Trophoblast cell (in vitro differentiated cells and primary cell): Measurements from ENCODE around the gene DAB2. TPM values are rescaled to one million over a fixed set of nuclear protein-coding genes. Genes with fewer than 3 reads are reported as not detected.

Experiments used
- DNase-seq, 2 donors: peaks; one replicate each; pipeline ENCODE4 v3.0.0-alpha.2; 2016
- H2AFZ ChIP-seq: 2 replicates; pipeline ENCODE4 v1.6.1; 2013; ENCODE audit warnings: low read length, moderate library complexity, mild to moderate bottlenecking; ENCODE audit not compliant: insufficient read depth, poor library complexity
- H2AK5ac ChIP-seq: 2 replicates; pipeline ENCODE4 v1.6.1; 2013; ENCODE audit warnings: mild to moderate bottlenecking, low read length
- H2BK120ac ChIP-seq: 2 replicates; pipeline ENCODE4 v1.6.1; 2013; ENCODE audit warnings: low read length, mild to moderate bottlenecking, moderate library complexity; ENCODE audit not compliant: insufficient read depth, poor library complexity
- H2BK12ac ChIP-seq: 2 replicates; pipeline ENCODE4 v1.6.1; 2013; ENCODE audit warnings: mild to moderate bottlenecking, low read length, moderate library complexity
- H2BK5ac ChIP-seq: 2 replicates; pipeline ENCODE4 v1.6.1; 2013; ENCODE audit warnings: low read length, low read depth, moderate library complexity, mild to moderate bottlenecking; ENCODE audit not compliant: poor library complexity
- H3K14ac ChIP-seq: 2 replicates; pipeline ENCODE4 v1.6.1; 2013; ENCODE audit warnings: mild to moderate bottlenecking, low read length
- H3K18ac ChIP-seq: 2 replicates; pipeline ENCODE4 v1.6.1; 2013; ENCODE audit warnings: mild to moderate bottlenecking, low read length
- H3K23ac ChIP-seq: 2 replicates; pipeline ENCODE4 v1.6.1; 2013; ENCODE audit warnings: low read length
- H3K27ac ChIP-seq: 2 replicates; pipeline ENCODE4 v1.5.1; 2013; ENCODE audit warnings: low read depth, mild to moderate bottlenecking, inconsistent platforms, low read length, moderate library complexity
- H3K27me3 ChIP-seq: 2 replicates; pipeline ENCODE4 v1.6.1; 2013; ENCODE audit warnings: inconsistent platforms, mild to moderate bottlenecking, low read length, moderate library complexity; ENCODE audit not compliant: insufficient read depth
- H3K36me3 ChIP-seq, 2 experiments: 1 replicate in 1 of 2; 2 replicates in 1 of 2; pipeline ENCODE4 v1.6.1; 2013; ENCODE audit warnings: low read length in 2 of 2, mild to moderate bottlenecking in 2 of 2, moderate library complexity in 1 of 2; ENCODE audit not compliant: insufficient read depth in 2 of 2, control insufficient read depth in 1 of 2
- H3K4ac ChIP-seq: 2 replicates; pipeline ENCODE4 v1.6.1; 2013; ENCODE audit warnings: low read depth, mild to moderate bottlenecking, low read length, moderate library complexity
- H3K4me1 ChIP-seq, 2 experiments: 1 replicate in 1 of 2; 2 replicates in 1 of 2; pipeline ENCODE4 v1.6.1; 2013; ENCODE audit warnings: low read length in 2 of 2, mild to moderate bottlenecking in 2 of 2, moderate library complexity in 1 of 2; ENCODE audit not compliant: insufficient read depth in 2 of 2, control insufficient read depth in 1 of 2
- H3K4me2 ChIP-seq: 2 replicates; pipeline ENCODE4 v1.6.1; 2013; ENCODE audit warnings: inconsistent platforms, mild to moderate bottlenecking, low read length, moderate library complexity
- H3K4me3 ChIP-seq: 2 replicates; pipeline ENCODE4 v1.5.1; 2013; ENCODE audit warnings: mild to moderate bottlenecking, low read depth, low read length, inconsistent platforms
- H3K79me1 ChIP-seq: one replicate; pipeline ENCODE4 v1.6.1; 2013; ENCODE audit warnings: low read length
- H3K79me2 ChIP-seq: 2 replicates; pipeline ENCODE4 v1.6.1; 2013; ENCODE audit warnings: low read length, mild to moderate bottlenecking; ENCODE audit not compliant: control insufficient read depth, insufficient read depth, poor library complexity
- H3K9ac ChIP-seq: 2 replicates; pipeline ENCODE4 v1.6.1; 2013; ENCODE audit warnings: mild to moderate bottlenecking, low read length
- H3K9me3 ChIP-seq: 2 replicates; pipeline ENCODE4 v1.6.1; 2013; ENCODE audit warnings: low read depth, mild to moderate bottlenecking, control low read depth, inconsistent platforms, low read length; ENCODE audit not compliant: insufficient read depth
- H4K12ac ChIP-seq: 2 replicates; pipeline ENCODE4 v1.6.1; 2013; ENCODE audit warnings: low read depth, mild to moderate bottlenecking, low read length, moderate library complexity
- H4K8ac ChIP-seq: 2 replicates; pipeline ENCODE4 v1.6.1; 2013; ENCODE audit warnings: low read depth, mild to moderate bottlenecking, low read length, moderate library complexity
- H4K91ac ChIP-seq: one replicate; pipeline ENCODE4 v1.6.1; 2013; ENCODE audit warnings: low read depth, mild to moderate bottlenecking, low read length, moderate library complexity
- WGBS: extraction: QIAGEN DNeasy Blood & Tissue Kit; methylation state at CpG from one replicate; pipeline ENCODE4 v1.1.7; 2013; ENCODE audit warnings: missing lambda C conversion rate; ENCODE audit not compliant: insufficient read length, insufficient coverage; ENCODE audit errors: extremely low coverage; 5-methylcytosine and 5-hydroxymethylcytosine counted together
- polyA plus RNA-seq: library from polyadenylated mRNA; stranded (reverse); fragments of 200-250 nt; gene quantifications from 2 replicates; pipeline ENCODE4 v1.2.3, GENCODE V29; 2013

DAB2 gene
- polyA plus RNA-seq = 100 TPM in 2 replicates

DNA sequence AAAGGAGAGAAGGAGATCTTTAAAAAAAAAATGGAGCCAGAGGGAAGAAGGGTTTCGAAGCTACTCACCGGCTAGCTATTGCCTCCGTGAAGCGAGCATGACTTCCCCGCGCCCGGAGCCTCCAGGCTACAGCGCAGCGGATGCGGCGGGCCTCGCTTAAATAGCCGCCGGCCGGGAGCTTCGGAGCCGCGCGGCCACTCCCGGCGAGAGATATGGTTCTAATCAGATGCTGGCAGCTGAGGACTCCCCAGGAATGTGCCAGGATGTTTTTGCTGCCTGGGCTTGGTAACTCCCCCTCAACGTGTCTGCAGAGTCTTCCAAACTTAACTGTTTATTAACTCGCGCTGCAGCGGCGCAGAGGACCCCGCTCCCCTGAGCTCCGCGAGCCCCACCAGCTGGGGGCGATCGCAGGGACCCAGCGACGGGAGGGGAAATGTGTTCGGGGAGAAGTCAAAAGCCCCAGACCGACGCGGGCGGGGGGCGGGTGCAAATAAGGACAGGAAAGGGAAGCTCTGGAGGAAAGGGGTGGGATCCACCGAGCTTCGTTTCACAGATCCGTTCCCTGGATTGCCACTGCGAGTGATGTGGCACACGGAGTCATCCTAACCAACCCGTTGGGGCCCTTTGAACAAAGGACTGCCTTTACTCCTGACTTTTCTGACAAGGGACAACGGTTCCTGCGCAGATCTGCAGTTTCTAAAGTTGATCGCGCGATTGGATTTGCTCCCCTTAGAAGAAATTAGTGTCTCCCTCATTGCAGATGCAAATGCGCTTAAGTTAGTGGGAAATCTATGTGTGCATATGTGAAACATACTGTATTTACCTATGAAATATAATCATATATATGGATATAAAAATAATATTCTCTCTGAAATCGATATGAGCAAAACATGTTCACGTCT is at the start of gene DAB2:
Gene DAB2 (minus strand): TSS at position 245 of the 902 bp plus-strand sequence. CDS start 30,660 bp downstream, outside the sequence.
- Histone ChIP-seq H2BK120ac (peak within 1 kb of the TSS; percentile 68), H3K23ac (no peak within 1 kb of the TSS), H2AK5ac (no peak within 1 kb of the TSS), H4K8ac (peak within 1 kb of the TSS; percentile 84), H4K12ac (peak within 1 kb of the TSS; percentile 27), H3K14ac (peak within 1 kb of the TSS; percentile 85), H3K27ac (peak within 1 kb of the TSS; percentile 93), H2BK5ac (peak within 1 kb of the TSS; percentile 78), H3K79me2 (peaks cover 3% of the 10 kb centered on the region), H3K9me3 (no peaks in the 10 kb centered on the region), H3K27me3 (no peaks in the 10 kb centered on the region), H3K4me2 (peak within 1 kb of the TSS; percentile 66), H3K4me3 (peak within 1 kb of the TSS; percentile 34), H2BK12ac (peak within 1 kb of the TSS; percentile 90), H3K4me1 (peaks cover 18 to 23% of the 10 kb centered on the region in 2 experiments), H3K79me1 (peaks cover 27% of the 10 kb centered on the region), H4K91ac (peak within 1 kb of the TSS; percentile 90), H3K9ac (no peak within 1 kb of the TSS), H2AFZ (peak within 1 kb of the TSS; percentile 98), H3K4ac (peak within 1 kb of the TSS; percentile 59), H3K18ac (peak within 1 kb of the TSS; percentile 82), H3K36me3 (no peaks in the 10 kb centered on the region)
- WGBS = no CpG with 5 or more reads among the region's 53 CpGs
- peak; percentile 91 to 92 for DNase-seq

DNA sequence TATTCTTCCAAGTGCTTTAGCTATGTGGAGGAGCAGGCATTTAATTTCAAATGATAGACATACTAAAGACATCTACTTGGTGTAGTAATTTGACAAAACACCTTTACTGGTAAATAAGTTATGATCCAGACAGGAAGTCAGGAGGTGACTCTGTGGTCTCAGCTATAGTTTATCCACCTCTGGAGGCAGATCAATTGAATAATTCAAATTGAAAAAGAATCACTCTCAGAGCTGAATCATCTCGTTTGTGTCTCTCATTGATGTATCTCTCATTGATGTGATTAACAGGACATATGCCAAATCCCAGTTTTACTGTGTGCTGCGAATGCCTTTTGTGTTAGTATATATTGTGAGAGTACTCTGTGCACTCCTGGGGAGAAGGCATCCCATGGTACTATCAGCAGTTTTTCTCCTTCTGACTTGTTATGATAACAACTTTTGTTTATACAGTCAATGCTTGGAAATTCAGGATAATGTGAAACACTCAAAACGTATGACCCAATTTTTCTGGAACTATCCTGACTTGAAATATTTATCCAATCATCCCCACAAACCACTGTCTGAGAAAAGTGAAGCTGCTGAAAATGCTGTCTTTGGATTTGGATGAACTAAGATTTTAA is 48.5 kb upstream of the DAB2 start:
- Histone ChIP-seq H3K23ac (no peak overlapping the region), H2AK5ac (no peak overlapping the region), H3K4me1 (no peaks in the 10 kb centered on the region), H3K27me3 (no peaks in the 10 kb centered on the region), H3K18ac (no peak overlapping the region), H3K4me2 (no peak overlapping the region), H3K14ac (no peak overlapping the region), H2AFZ (no peak overlapping the region), H3K79me1 (no peaks in the 10 kb centered on the region), H2BK12ac (no peak overlapping the region), H3K4me3 (no peak overlapping the region), H2BK5ac (no peak overlapping the region), H4K8ac (no peak overlapping the region), H3K79me2 (no peaks in the 10 kb centered on the region), H3K36me3 (no peaks in the 10 kb centered on the region), H3K4ac (no peak overlapping the region), H3K9me3 (no peaks in the 10 kb centered on the region), H4K12ac (no peak overlapping the region), H4K91ac (no peak overlapping the region), H3K9ac (no peak overlapping the region), H3K27ac (no peak overlapping the region), H2BK120ac (no peak overlapping the region)
- DNase-seq = no peak
- no CpG with 5 or more reads among the region's 3 CpGs for WGBS

DNA sequence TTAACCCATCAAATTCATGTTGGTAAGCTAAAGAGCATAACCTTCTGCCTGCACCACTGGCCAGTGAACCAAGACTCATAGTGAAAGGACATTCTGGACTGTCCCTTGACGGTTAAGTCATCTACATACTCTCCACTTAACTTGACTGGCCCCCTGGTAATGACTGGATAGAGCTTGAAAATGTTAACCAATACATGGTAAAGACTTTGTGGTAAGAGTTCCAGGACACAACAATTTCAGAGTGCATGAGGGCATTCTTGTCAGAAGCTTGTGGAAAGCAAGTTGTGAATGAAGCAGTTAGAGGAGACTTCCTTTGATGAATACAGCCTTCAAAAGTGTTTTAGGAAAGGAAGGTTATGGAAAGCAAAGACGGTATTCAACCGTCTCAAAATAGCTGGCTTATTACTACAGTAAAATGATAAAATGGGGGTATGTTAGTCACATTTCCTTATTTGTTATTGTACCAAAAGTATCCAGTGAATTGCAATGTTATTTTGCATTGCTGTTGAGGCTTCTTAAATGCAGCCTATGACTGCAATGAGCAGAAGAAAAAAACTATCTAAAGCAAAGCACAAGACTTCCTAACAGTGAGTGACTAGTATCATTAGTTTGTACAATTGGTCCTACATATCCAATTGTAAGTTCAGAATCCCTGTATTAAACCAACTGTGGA is 47.2 kb upstream of the DAB2 start:
- Histone ChIP-seq H4K91ac (no peak overlapping the region), H2BK12ac (no peak overlapping the region), H3K18ac (no peak overlapping the region), H3K4me2 (no peak overlapping the region), H3K27ac (no peak overlapping the region), H2AFZ (no peak overlapping the region), H2BK5ac (no peak overlapping the region), H3K79me2 (no peaks in the 10 kb centered on the region), H2BK120ac (no peak overlapping the region), H4K8ac (no peak overlapping the region), H3K14ac (no peak overlapping the region), H4K12ac (no peak overlapping the region), H3K4ac (no peak overlapping the region), H3K79me1 (no peaks in the 10 kb centered on the region), H2AK5ac (no peak overlapping the region), H3K4me1 (no peaks in the 10 kb centered on the region), H3K9ac (no peak overlapping the region), H3K36me3 (no peaks in the 10 kb centered on the region), H3K9me3 (no peaks in the 10 kb centered on the region), H3K23ac (no peak overlapping the region), H3K27me3 (no peaks in the 10 kb centered on the region), H3K4me3 (no peak overlapping the region)
- no peak for DNase-seq
- no CpG with 5 or more reads among the region's 3 CpGs for WGBS

DNA sequence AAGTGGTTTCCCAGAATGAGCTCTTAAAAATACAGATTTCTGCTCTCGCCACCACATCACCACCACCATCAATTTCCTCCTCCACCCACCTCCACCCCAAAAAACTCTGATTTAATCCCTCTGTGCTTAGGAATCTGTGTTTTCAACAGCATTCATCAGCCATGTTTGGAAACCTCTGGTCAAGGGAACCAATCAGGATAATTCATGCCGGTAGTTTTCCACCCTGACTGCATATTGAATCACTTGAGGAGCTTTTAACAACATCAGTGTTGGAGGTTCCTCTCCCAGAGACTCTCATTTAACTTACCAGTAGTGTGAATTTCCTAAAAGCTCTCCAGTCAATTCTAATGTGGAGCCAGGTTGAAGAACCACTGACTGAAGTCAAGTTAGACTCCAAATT is 46.0 kb upstream of the DAB2 start:
- no peak overlapping the region for H4K12ac ChIP-seq
- H3K9ac ChIP-seq = no peak overlapping the region
- H3K4me2 ChIP-seq = no peak overlapping the region
- H3K27me3 ChIP-seq = no peaks in the 10 kb centered on the region
- H2BK120ac ChIP-seq = no peak overlapping the region
- no peak overlapping the region for H3K27ac ChIP-seq
- no peaks in the 10 kb centered on the region for H3K79me1 ChIP-seq
- H2BK5ac ChIP-seq = no peak overlapping the region
- no peak for DNase-seq
- no CpG with 5 or more reads among the region's 2 CpGs for WGBS
- no peak overlapping the region for H3K14ac ChIP-seq
- no peaks in the 10 kb centered on the region for H3K79me2 ChIP-seq
- no peak overlapping the region for H3K4ac ChIP-seq
- H3K4me3 ChIP-seq = no peak overlapping the region
- H3K23ac ChIP-seq = no peak overlapping the region
- no peak overlapping the region for H2BK12ac ChIP-seq
- H3K36me3 ChIP-seq = no peaks in the 10 kb centered on the region
- H2AK5ac ChIP-seq = no peak overlapping the region
- H2AFZ ChIP-seq = no peak overlapping the region
- H3K18ac ChIP-seq = no peak overlapping the region
- no peak overlapping the region for H4K8ac ChIP-seq
- H3K4me1 ChIP-seq = no peaks in the 10 kb centered on the region
- no peaks in the 10 kb centered on the region for H3K9me3 ChIP-seq
- H4K91ac ChIP-seq = no peak overlapping the region
